ENCODE results near the gene PKP1.

GRCh38 chr1:201267481-201268229 lies 15.7 kb upstream of the PKP1 start:
- TF ChIP-seq, protein P1, sequence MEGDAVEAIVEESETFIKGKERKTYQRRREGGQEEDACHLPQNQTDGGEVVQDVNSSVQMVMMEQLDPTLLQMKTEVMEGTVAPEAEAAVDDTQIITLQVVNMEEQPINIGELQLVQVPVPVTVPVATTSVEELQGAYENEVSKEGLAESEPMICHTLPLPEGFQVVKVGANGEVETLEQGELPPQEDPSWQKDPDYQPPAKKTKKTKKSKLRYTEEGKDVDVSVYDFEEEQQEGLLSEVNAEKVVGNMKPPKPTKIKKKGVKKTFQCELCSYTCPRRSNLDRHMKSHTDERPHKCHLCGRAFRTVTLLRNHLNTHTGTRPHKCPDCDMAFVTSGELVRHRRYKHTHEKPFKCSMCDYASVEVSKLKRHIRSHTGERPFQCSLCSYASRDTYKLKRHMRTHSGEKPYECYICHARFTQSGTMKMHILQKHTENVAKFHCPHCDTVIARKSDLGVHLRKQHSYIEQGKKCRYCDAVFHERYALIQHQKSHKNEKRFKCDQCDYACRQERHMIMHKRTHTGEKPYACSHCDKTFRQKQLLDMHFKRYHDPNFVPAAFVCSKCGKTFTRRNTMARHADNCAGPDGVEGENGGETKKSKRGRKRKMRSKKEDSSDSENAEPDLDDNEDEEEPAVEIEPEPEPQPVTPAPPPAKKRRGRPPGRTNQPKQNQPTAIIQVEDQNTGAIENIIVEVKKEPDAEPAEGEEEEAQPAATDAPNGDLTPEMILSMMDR (IDR thresholded peaks at IDR 0.05) = no peak
- TF ChIP-seq EZH2 (IDR thresholded peaks at IDR 0.05) = no peak
